ENCODE results near the gene LHX3. TPM values are rescaled to one million over a fixed set of nuclear protein-coding genes. Genes with fewer than 3 reads are reported as not detected.

The LHX3 gene
- total and polyA plus RNA-seq, 2 of the 8 experiments (the other 6 are each of a cell fraction or from before 2014, with no cell fraction given) = 0.02 TPM; not detected in 1

- TF ChIP-seq SP4 (IDR thresholded peaks at IDR 0.05; ENCODE audit: low read length) (no peak), ATF2 (IDR thresholded peaks at IDR 0.05; ENCODE audit: low read length) (no peak)
These were observed 39.4 kb upstream of the LHX3 start (continued) for GRCh38 chr9:136244122-136244968.

All from H1 (cell line).